K562 (cell line): Measurements from ENCODE around the gene PDZD2.

Experiments
- ATF2 ChIP-seq: sonication (generic); formaldehyde crosslinking; IDR thresholded peaks from 2 replicates; pipeline ENCODE4 v1.8.1; 2022; ENCODE audit warnings: missing genetic modification reagents
- E2F4 ChIP-seq: sonication (generic); formaldehyde crosslinking; IDR thresholded peaks from 2 replicates; pipeline ENCODE4 v1.8.0; 2022; ENCODE audit warnings: mild to moderate bottlenecking, low read depth, missing genetic modification reagents
- MAZ ChIP-seq, 2 experiments: fragments of 450-650 bp in 1 of 2; sonication (generic) in 1 of 2; formaldehyde crosslinking; IDR thresholded peaks in 1 of 2; conservative IDR thresholded peaks in 1 of 2; 2 replicates each; pipeline versions ENCODE4 v1.4.0 to v1.5.0; 2020; ENCODE audit warnings: mild to moderate bottlenecking in 1 of 2, missing genetic modification reagents in 1 of 2
- PCBP2 ChIP-seq: fragments of 200-400 bp; formaldehyde crosslinking; IDR thresholded peaks from 2 replicates; pipeline ENCODE4 v1.6.1; 2018; ENCODE audit warnings: low read length, low read depth, mild to moderate bottlenecking, moderate library complexity; ENCODE audit not compliant: poor library complexity, severe bottlenecking
- POLR2A ChIP-seq: fragments of 450-650 bp; conservative IDR thresholded peaks from 2 replicates; pipeline ENCODE4 v1.6.1; 2016
- PTRF ChIP-seq: fragments of 450-650 bp; IDR thresholded peaks from 2 replicates; pipeline ENCODE4 v1.6.1; 2016; ENCODE audit warnings: mild to moderate bottlenecking, missing genetic modification characterization, missing compliant biosample characterization
- SNIP1 ChIP-seq: fragments of 450-650 bp; IDR thresholded peaks from 2 replicates; pipeline ENCODE4 v1.7.1; 2017; ENCODE audit warnings: low read depth, mild to moderate bottlenecking
- TAF1 ChIP-seq: IDR thresholded peaks from 2 replicates; pipeline ENCODE4 v1.6.1; 2011; ENCODE audit warnings: mild to moderate bottlenecking, low read length, moderate library complexity; ENCODE audit not compliant: insufficient read depth, control insufficient read depth, severe bottlenecking; ENCODE audit errors: extremely low read depth
- TBP ChIP-seq: optimal IDR thresholded peaks from 2 replicates; pipeline ENCODE3; 2011; ENCODE audit warnings: low read depth, low read length, improper control_type of control experiment
- ZBTB26 ChIP-seq: fragments of 450-650 bp; formaldehyde crosslinking; IDR thresholded peaks from 2 replicates; pipeline ENCODE4 v1.4.0; 2022; ENCODE audit warnings: missing genetic modification characterization
- ZNF232 ChIP-seq: sonication (generic); formaldehyde crosslinking; IDR thresholded peaks from 2 replicates; pipeline ENCODE4 v1.8.0; 2022; ENCODE audit warnings: mild to moderate bottlenecking, missing genetic modification reagents
- ZNF395 ChIP-seq: fragments of 200-800 bp; sonication (Bioruptor generic); IDR thresholded peaks from 2 replicates; pipeline ENCODE4 v1.6.1; 2017; ENCODE audit warnings: missing genetic modification characterization, missing compliant biosample characterization
- ZNF655 ChIP-seq: fragments of 250-450 bp; sonication (Bioruptor Pico); IDR thresholded peaks from 2 replicates; pipeline ENCODE4 v1.5.0; 2021

- TF ChIP-seq TAF1 (no peak), ATF2 (CRISPR knock-in tag) (no peak), ZNF655 (CRISPR knock-in tag) (no peak), PTRF (no peak), ZBTB26 (no peak), TBP (no peak), POLR2A (no peak), SNIP1 (no peak), E2F4 (CRISPR knock-in tag) (no peak), PCBP2 (no peak), ZNF232 (no peak), ZNF395 (CRISPR knock-in tag) (no peak), MAZ (CRISPR knock-in tag; conservative IDR thresholded peaks at IDR 0.05 in 1 of 2, IDR thresholded peaks at IDR 0.05 in 1 of 2) (no peak)
Observed at GRCh38 chr5:31637851-31638250, 1.1 kb upstream of the PDZD2 start.
